Hepatocyte (in vitro differentiated cells): ENCODE data around the gene PXN.

Source experiments
- EZH2 ChIP-seq: fragments of 200-600 bp; sonication (generic); IDR thresholded peaks from 2 replicates; pipeline ENCODE4 v1.6.1; 2016; ENCODE audit warnings: antibody characterized with exemption, mild to moderate bottlenecking, borderline replicate concordance
- TF ChIP-seq, protein P1 (sequence below): fragments of 200-600 bp; sonication (generic); IDR thresholded peaks from 2 replicates; pipeline ENCODE4 v1.5.1; 2016; ENCODE audit warnings: antibody characterized with exemption, mild to moderate bottlenecking; ENCODE audit not compliant: poor library complexity

DNA sequence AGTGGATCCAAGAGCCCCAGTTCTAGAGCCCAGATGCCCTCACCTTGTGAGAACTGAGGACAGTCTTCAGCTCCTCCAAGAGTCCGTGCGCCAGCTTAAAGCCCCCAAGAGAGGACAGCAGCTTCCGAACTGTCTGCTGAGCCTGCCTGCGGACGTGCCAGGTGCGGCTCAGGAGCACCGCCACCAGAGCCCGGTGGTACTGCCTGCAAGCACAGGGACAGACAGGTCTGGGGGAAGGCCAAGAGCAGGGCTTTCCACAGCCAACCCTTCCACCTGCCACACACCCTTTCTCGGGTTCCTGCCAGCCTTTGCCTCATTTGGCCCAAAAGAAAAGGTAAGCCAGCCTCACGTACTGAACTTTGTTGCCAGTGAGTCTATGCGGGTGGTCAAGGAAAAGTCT, 101.2 kb downstream of the PXN start:
- TF ChIP-seq, protein P1, sequence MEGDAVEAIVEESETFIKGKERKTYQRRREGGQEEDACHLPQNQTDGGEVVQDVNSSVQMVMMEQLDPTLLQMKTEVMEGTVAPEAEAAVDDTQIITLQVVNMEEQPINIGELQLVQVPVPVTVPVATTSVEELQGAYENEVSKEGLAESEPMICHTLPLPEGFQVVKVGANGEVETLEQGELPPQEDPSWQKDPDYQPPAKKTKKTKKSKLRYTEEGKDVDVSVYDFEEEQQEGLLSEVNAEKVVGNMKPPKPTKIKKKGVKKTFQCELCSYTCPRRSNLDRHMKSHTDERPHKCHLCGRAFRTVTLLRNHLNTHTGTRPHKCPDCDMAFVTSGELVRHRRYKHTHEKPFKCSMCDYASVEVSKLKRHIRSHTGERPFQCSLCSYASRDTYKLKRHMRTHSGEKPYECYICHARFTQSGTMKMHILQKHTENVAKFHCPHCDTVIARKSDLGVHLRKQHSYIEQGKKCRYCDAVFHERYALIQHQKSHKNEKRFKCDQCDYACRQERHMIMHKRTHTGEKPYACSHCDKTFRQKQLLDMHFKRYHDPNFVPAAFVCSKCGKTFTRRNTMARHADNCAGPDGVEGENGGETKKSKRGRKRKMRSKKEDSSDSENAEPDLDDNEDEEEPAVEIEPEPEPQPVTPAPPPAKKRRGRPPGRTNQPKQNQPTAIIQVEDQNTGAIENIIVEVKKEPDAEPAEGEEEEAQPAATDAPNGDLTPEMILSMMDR = no peak
- no peak for TF ChIP-seq EZH2
